ENCODE data around the gene BBS9.

Gene BBS9

DNA sequence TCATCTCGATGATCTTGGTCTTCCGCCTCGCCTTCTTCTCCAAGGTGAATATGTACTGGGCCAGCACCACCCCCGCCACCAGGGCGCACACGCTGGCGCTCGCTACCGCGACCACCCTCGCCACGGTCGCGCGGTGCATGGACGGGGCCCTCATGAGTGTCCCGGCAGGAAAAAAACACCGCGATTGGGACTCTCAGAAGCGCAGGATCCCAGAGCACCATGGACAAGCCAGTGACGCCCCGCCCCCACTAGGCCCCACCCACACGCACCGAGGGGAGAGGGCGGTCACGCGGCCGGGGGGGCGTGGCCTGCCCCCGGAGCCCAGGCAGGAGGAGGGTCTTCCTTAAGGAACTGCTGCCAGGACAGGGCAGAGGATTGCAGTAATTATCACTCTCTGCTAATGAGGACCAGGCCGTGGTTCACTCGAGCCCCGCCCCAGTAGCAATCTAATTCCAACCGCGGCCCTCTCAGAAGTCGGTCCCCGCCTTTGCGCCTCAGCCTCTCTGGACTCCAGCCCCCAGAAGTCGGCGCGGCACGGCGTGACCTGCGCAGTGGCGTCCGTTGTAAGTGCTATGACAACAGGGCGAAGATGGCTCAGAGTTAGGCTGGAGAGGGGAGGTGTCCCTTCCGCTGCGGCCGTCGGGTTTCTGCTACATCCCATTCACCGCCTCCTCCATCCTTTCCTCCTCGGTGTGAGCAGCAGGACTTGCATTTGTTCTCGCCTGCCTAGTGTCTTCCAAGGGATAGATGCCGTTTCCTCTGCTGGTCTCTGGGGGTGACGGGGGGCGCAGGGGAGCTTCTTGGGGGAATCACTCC is at the start of gene BBS9:
Gene BBS9 (plus strand): TSS at position 575 of the 816 bp plus-strand sequence. CDS start 16,689 bp downstream, outside the sequence.
- H3K4me3 ChIP-seq (ENCODE audit: low read depth, low read length), result peak within 1 kb of the TSS; percentile 83
- DNase-seq (ENCODE audit: low read depth), result peak; percentile 82
- TF ChIP-seq, protein P1, sequence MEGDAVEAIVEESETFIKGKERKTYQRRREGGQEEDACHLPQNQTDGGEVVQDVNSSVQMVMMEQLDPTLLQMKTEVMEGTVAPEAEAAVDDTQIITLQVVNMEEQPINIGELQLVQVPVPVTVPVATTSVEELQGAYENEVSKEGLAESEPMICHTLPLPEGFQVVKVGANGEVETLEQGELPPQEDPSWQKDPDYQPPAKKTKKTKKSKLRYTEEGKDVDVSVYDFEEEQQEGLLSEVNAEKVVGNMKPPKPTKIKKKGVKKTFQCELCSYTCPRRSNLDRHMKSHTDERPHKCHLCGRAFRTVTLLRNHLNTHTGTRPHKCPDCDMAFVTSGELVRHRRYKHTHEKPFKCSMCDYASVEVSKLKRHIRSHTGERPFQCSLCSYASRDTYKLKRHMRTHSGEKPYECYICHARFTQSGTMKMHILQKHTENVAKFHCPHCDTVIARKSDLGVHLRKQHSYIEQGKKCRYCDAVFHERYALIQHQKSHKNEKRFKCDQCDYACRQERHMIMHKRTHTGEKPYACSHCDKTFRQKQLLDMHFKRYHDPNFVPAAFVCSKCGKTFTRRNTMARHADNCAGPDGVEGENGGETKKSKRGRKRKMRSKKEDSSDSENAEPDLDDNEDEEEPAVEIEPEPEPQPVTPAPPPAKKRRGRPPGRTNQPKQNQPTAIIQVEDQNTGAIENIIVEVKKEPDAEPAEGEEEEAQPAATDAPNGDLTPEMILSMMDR (IDR thresholded peaks at IDR 0.05; ENCODE audit: control insufficient read depth, extremely low read depth, insufficient read depth), result no peak

DNA sequence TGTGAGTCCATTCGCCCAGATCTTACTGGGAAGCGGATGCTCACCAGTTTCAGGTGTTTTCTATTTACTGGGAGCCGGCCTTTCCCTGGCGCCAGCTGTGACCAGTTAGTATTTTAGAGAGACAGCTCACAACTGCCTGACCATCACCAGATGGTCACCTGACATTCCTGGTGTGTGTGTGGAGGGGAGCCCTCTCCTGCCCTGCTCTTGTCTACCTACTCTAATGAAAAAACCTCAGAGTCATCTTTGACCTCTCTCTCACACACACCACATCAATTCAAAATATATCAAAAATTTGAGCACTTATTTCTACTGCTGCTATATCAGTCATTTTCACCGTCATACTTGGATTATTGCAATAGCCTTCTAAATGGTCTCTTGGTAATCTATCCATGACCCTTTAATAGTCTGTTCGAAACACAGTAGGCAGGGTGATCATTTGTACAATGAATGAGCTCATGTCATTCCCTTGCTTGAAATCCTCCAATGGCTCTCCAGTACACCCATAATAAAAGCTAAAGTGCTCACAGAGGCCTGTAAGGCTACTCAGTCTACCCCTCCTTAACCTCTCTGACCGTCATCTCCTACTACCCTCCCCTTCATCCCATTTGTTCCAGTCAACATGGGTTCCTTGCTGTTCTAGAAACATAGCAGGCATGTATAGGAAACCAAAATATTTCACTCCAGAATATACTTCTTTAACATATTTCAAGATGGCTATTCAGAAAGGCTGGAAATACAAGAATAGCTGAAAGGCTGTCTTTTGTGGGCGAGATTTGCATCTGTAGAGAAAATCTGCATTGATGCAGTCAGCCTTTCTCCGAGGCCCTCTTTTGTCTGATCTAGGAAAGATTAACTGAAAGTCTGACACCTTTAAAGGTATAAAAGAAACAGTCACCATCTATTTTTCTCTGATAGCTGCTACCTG is 49.3 kb upstream of the BBS9 start:
- DNase-seq (ENCODE audit: low read depth), result no peak
- TF ChIP-seq, protein P1 (IDR thresholded peaks at IDR 0.05; ENCODE audit: control insufficient read depth, extremely low read depth, insufficient read depth), result no peak
- H3K4me3 ChIP-seq (ENCODE audit: low read depth, low read length), result no peak overlapping the region

DNA sequence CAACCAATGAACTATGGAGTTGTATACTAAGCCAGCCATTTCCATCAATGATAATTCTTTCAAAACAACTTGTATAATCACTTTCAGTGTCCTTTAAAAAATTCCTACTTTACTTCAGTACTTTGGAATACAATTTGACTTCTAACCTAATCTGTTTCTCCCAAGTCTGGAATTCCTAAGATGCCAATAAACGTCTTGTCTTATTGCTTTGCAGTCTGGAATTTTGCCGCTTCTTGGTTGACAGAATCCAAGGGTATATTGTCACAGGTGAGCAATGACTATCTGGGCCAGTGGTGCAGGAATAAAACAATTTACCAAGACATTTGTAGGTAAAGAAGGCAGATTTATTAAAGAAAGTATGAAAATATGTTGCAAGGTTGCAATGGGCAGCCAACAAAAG is 42.0 kb upstream of the BBS9 start:
- no peak for DNase-seq (ENCODE audit: low read depth)
- H3K4me3 ChIP-seq (ENCODE audit: low read depth, low read length), result no peak overlapping the region
- TF ChIP-seq, protein P1 (IDR thresholded peaks at IDR 0.05; ENCODE audit: control insufficient read depth, extremely low read depth, insufficient read depth), result no peak

DNA sequence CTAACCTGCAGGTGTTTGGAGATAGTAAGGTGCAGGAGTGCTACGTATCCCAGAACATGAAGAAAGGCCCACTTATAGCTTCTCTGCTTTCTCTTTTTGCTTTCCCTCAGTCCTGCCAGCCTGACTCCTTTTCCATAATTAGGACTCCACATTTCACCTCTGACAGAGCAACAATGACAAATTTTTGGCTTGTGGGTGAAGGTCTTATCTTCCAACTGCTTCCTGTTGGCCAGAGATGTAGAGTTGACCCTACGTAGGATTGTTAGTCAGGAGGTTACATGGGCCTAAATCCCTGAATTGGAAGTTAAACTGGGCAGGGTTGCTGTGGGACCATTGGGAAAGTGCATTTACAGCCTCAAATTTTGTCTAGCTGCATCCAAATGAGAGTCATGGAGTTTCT is 41.5 kb upstream of the BBS9 start:
- DNase-seq (ENCODE audit: low read depth), result no peak
- no peak overlapping the region for H3K4me3 ChIP-seq (ENCODE audit: low read depth, low read length)
- TF ChIP-seq, protein P1 (IDR thresholded peaks at IDR 0.05; ENCODE audit: control insufficient read depth, extremely low read depth, insufficient read depth), result no peak

DNA sequence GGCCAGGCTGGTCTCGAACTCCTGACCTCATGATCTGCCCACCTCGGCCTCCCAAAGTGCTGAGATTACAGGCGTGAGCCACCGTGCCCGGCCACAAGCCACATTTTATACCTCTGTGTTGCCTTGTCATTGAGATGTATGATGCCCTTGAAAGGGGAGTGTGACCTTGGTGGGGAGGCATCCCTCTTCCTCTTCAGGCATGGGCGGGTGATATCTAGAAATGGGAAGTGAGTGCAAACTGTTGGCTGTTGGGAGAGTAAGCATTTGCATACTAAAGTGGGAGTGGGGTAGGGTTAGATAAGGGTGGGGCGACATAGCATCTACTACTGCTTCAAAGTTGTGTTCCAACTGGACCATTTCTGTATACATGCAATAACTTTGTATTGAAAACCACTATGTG is 40.2 kb upstream of the BBS9 start:
- H3K4me3 ChIP-seq (ENCODE audit: low read depth, low read length), result no peak overlapping the region
- no peak for DNase-seq (ENCODE audit: low read depth)
- TF ChIP-seq, protein P1 (IDR thresholded peaks at IDR 0.05; ENCODE audit: control insufficient read depth, extremely low read depth, insufficient read depth), result no peak

DNA sequence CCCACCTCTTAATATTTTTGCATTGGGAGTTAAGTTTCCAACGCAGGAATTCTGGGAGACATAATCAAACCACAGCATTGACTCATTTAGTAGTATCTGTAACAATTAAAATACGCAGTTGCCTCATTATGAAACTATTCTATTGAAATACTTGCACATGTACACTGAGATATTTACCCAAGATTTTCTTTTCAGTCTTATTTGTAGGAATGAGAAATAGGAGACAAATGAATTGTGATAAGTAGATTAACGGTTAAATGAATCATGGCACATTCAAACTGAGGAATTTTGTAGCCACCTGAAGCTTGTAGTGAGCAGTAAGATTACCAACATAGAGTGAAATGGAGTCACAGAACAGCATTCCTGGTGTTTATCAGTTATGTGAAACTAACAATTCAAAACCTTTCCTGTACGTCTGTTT is 38.2 kb upstream of the BBS9 start:
- TF ChIP-seq, protein P1 (IDR thresholded peaks at IDR 0.05; ENCODE audit: control insufficient read depth, extremely low read depth, insufficient read depth), result no peak
- H3K4me3 ChIP-seq (ENCODE audit: low read depth, low read length), result no peak overlapping the region
- no peak for DNase-seq (ENCODE audit: low read depth)

All from LNCaP clone FGC (cell line).